Stimulated activated effector memory CD8-positive, alpha-beta T cell treated with anti-CD3 and anti-CD28 coated beads, Interleukin-12 subunit alpha, Interleukin-12 subunit beta, amount 100 ng/mL, for 72 hours (primary cell): ENCODE data around the gene ODC1.
A peak's percentile ranks its signal among the peaks of the same experiment; 100 is the strongest.
"Not testable (repeated sequence)": the region's sequence is repeated elsewhere in the genome, so short reads cannot be mapped to it uniquely, and the experiment has no call there.

Experiments used
- ATAC-seq: fragments of 150-1000 bp; cut with Tn5 transposase; 2 replicates; pipeline ENCODE4 v1.10.0; 2021
- DNase-seq, 2 donors: peaks; one replicate each; pipeline ENCODE4 v3.0.0; 2021 to 2022; ENCODE audit warnings: low spot score in 2 of 2
- H3K27ac Mint-ChIP-seq: one replicate; pipeline ENCODE4 v1.8.0; 2022; ENCODE audit warnings: mild to moderate bottlenecking, mixed read lengths
- H3K36me3 Mint-ChIP-seq: one replicate; pipeline ENCODE4 v1.8.0; 2022; ENCODE audit warnings: mild to moderate bottlenecking, mixed read lengths
- H3K4me1 Mint-ChIP-seq: one replicate; pipeline ENCODE4 v1.8.0; 2022; ENCODE audit warnings: mixed read lengths
- H3K4me3 Mint-ChIP-seq: one replicate; pipeline ENCODE4 v1.8.0; 2022; ENCODE audit warnings: mild to moderate bottlenecking, mixed read lengths
- H3K9me3 Mint-ChIP-seq: one replicate; pipeline ENCODE4 v1.8.0; 2022; ENCODE audit warnings: mixed read lengths

Gene ODC1

GRCh38 chr2:10449838-10450691, 1.9 kb upstream of the ODC1 start:
- no peak for ATAC-seq
- Mint-ChIP-seq H3K4me3 (peak overlapping the region; percentile 76), H3K9me3 (no peaks in the 10 kb centered on the region), H3K4me1 (peaks cover 22% of the 10 kb centered on the region), H3K27ac (no peak overlapping the region), H3K36me3 (peaks cover 15% of the 10 kb centered on the region)
- no peak for DNase-seq

- Mint-ChIP-seq H3K9me3 (no peaks in the 10 kb centered on the region), H3K4me3 (peak overlapping the region; percentile 76), H3K36me3 (peaks cover 21% of the 10 kb centered on the region), H3K27ac (peak overlapping the region; percentile 83), H3K4me1 (peaks cover 28% of the 10 kb centered on the region)
- DNase-seq, result no peak
- ATAC-seq, result no peak
Measured at GRCh38 chr2:10449486-10449831, 1.3 kb upstream of the ODC1 start.

GRCh38 chr2:10448576-10449485, 704 bp upstream of the ODC1 start:
- peaks cover 27% of the 10 kb centered on the region for H3K36me3 Mint-ChIP-seq
- H3K4me3 Mint-ChIP-seq, result peak overlapping the region; percentile 76
- H3K9me3 Mint-ChIP-seq, result no peaks in the 10 kb centered on the region
- DNase-seq (peak; percentile 82 to 94), ATAC-seq (peak; percentile 74)
- H3K4me1 Mint-ChIP-seq, result peaks cover 35% of the 10 kb centered on the region
- peak overlapping the region; percentile 83 for H3K27ac Mint-ChIP-seq

- Mint-ChIP-seq H3K9me3 (no peaks in the 10 kb centered on the region), H3K27ac (peak overlapping the region; percentile 86), H3K36me3 (peaks cover 41% of the 10 kb centered on the region), H3K4me3 (peak overlapping the region; percentile 76), H3K4me1 (peaks cover 37% of the 10 kb centered on the region)
- ATAC-seq (peak; percentile 45), DNase-seq (no peak)
Measured at GRCh38 chr2:10447300-10447894, 730 bp downstream of the ODC1 start.

- peak overlapping the region; percentile 17 for H3K27ac Mint-ChIP-seq
- peaks cover 49% of the 10 kb centered on the region for H3K36me3 Mint-ChIP-seq
- peak overlapping the region; percentile 76 for H3K4me3 Mint-ChIP-seq
- DNase-seq (no peak), ATAC-seq (no peak)
- no peaks in the 10 kb centered on the region for H3K9me3 Mint-ChIP-seq
- H3K4me1 Mint-ChIP-seq, result peaks cover 41% of the 10 kb centered on the region
Measured at GRCh38 chr2:10446631-10447030, 1.5 kb downstream of the ODC1 start.

- ATAC-seq (peak; percentile 67), DNase-seq (peak in 1 of 2 donors; percentile 77)
- Mint-ChIP-seq H3K4me1 (peaks cover 30% of the 10 kb centered on the region), H3K27ac (no peak overlapping the region), H3K4me3 (peak overlapping the region; percentile 76), H3K9me3 (no peaks in the 10 kb centered on the region), H3K36me3 (peaks cover 71% of the 10 kb centered on the region)
Measured at GRCh38 chr2:10444463-10444862, 3.7 kb downstream of the ODC1 start.

- ATAC-seq, H3K9me3 Mint-ChIP-seq, DNase-seq, H3K4me3 Mint-ChIP-seq: not testable (repeated sequence)
- peaks cover 25% of the 10 kb centered on the region for H3K4me1 Mint-ChIP-seq
- peaks cover 83% of the 10 kb centered on the region for H3K36me3 Mint-ChIP-seq
- peak overlapping the region; percentile 52 for H3K27ac Mint-ChIP-seq
Measured at GRCh38 chr2:10442469-10443126, 5.5 kb downstream of the ODC1 start.

GRCh38 chr2:10441948-10442347, 6.2 kb downstream of the ODC1 start:
- Mint-ChIP-seq H3K9me3 (no peaks in the 10 kb centered on the region), H3K27ac (no peak overlapping the region), H3K4me3 (no peak overlapping the region), H3K4me1 (peaks cover 20% of the 10 kb centered on the region), H3K36me3 (peaks cover 77% of the 10 kb centered on the region)
- no peak for DNase-seq
- ATAC-seq, result no peak

GRCh38 chr2:10440736-10441135, 7.4 kb downstream of the ODC1 start:
- no peak for ATAC-seq
- DNase-seq, result no peak
- no peak overlapping the region for H3K27ac Mint-ChIP-seq
- no peak overlapping the region for H3K4me3 Mint-ChIP-seq
- H3K36me3 Mint-ChIP-seq, result peaks cover 74% of the 10 kb centered on the region
- H3K4me1 Mint-ChIP-seq, result peaks cover 20% of the 10 kb centered on the region
- no peaks in the 10 kb centered on the region for H3K9me3 Mint-ChIP-seq

- Mint-ChIP-seq H3K9me3 (no peaks in the 10 kb centered on the region), H3K27ac (peak overlapping the region; percentile 65), H3K4me1 (peaks cover 21% of the 10 kb centered on the region), H3K36me3 (peaks cover 68% of the 10 kb centered on the region), H3K4me3 (no peak overlapping the region)
- no peak for ATAC-seq
- no peak for DNase-seq
Measured at GRCh38 chr2:10439971-10440370, 8.2 kb downstream of the ODC1 start.

- H3K27ac Mint-ChIP-seq, result peak overlapping the region; percentile 65
- H3K9me3 Mint-ChIP-seq, result no peaks in the 10 kb centered on the region
- ATAC-seq, result no peak
- peaks cover 18% of the 10 kb centered on the region for H3K4me1 Mint-ChIP-seq
- H3K36me3 Mint-ChIP-seq, result peaks cover 62% of the 10 kb centered on the region
- DNase-seq, result no peak
- no peak overlapping the region for H3K4me3 Mint-ChIP-seq
Measured at GRCh38 chr2:10439185-10439879, 8.8 kb downstream of the ODC1 start.

GRCh38 chr2:10438688-10439087, 9.4 kb downstream of the ODC1 start:
- Mint-ChIP-seq H3K4me3 (no peak overlapping the region), H3K36me3 (peaks cover 56% of the 10 kb centered on the region)

GRCh38 chr2:10437806-10438205, 10.3 kb downstream of the ODC1 start:
- peaks cover 19% of the 10 kb centered on the region for H3K4me1 Mint-ChIP-seq

More at GRCh38 chr2:10438688-10439087, 9.4 kb downstream of the ODC1 start:
- DNase-seq (no peak), ATAC-seq (no peak)
- Mint-ChIP-seq H3K9me3 (no peaks in the 10 kb centered on the region), H3K27ac (no peak overlapping the region), H3K4me1 (peaks cover 12% of the 10 kb centered on the region)

GRCh38 chr2:10436583-10437110, 11.5 kb downstream of the ODC1 start:
- DNase-seq (no peak), ATAC-seq (no peak)
- H3K36me3 Mint-ChIP-seq, result peaks cover 51% of the 10 kb centered on the region
- H3K4me3 Mint-ChIP-seq, result no peak overlapping the region
- peaks cover 26% of the 10 kb centered on the region for H3K4me1 Mint-ChIP-seq
- H3K9me3 Mint-ChIP-seq, result no peaks in the 10 kb centered on the region
- no peak overlapping the region for H3K27ac Mint-ChIP-seq

More at GRCh38 chr2:10437806-10438205, 10.3 kb downstream of the ODC1 start:
- no peak for ATAC-seq
- H3K4me3 Mint-ChIP-seq, result no peak overlapping the region
- peaks cover 51% of the 10 kb centered on the region for H3K36me3 Mint-ChIP-seq
- H3K9me3 Mint-ChIP-seq, result no peaks in the 10 kb centered on the region
- H3K27ac Mint-ChIP-seq, result no peak overlapping the region
- no peak for DNase-seq
